Neural cell (in vitro differentiated cells): ENCODE results near the gene RRAS2. TPM values are rescaled to one million over a fixed set of nuclear protein-coding genes. Genes with fewer than 3 reads are reported as not detected.

Experiments used
- H2AFZ ChIP-seq: fragments of 200-600, 300-800 bp; sonication (generic), shearing (Covaris generic); 2 replicates; pipeline ENCODE4 v1.6.0; 2014; ENCODE audit warnings: low read depth, mild to moderate bottlenecking, antibody characterized with exemption, low read length, moderate library complexity
- H3F3A ChIP-seq: fragments of 200-600 bp; shearing (Covaris generic); 2 replicates; pipeline ENCODE4 v1.6.1; 2016; ENCODE audit warnings: mild to moderate bottlenecking, moderate library complexity, mixed read lengths, antibody characterized with exemption, low read length; ENCODE audit not compliant: insufficient read depth, poor library complexity, severe bottlenecking
- H3K27ac ChIP-seq: fragments of 200-600, 300-800 bp; sonication (generic), shearing (Covaris generic); 2 replicates; pipeline ENCODE4 v1.5.1; 2014; ENCODE audit warnings: mild to moderate bottlenecking, low read length, moderate library complexity
- H3K27me3 ChIP-seq: fragments of 300-800, 200-600 bp; sonication (generic), shearing (Covaris generic); 2 replicates; pipeline ENCODE4 v1.6.0; 2014; ENCODE audit warnings: mild to moderate bottlenecking, low read depth, low read length, moderate library complexity; ENCODE audit not compliant: insufficient read depth
- H3K36me3 ChIP-seq: fragments of 300-800, 200-600 bp; sonication (generic), shearing (Covaris generic); 2 replicates; pipeline ENCODE4 v1.5.1; 2014; ENCODE audit warnings: mild to moderate bottlenecking, antibody characterized with exemption, low read length, moderate library complexity; ENCODE audit not compliant: insufficient read depth
- H3K4me2 ChIP-seq: fragments of 300-800, 200-600 bp; sonication (generic), shearing (Covaris generic); 2 replicates; pipeline ENCODE4 v1.6.0; 2014; ENCODE audit warnings: mild to moderate bottlenecking, low read length
- H3K4me3 ChIP-seq: fragments of 300-800, 200-600 bp; sonication (generic), shearing (Covaris generic); 2 replicates; pipeline ENCODE4 v1.5.1; 2014; ENCODE audit warnings: mild to moderate bottlenecking, low read length, moderate library complexity
- H3K79me2 ChIP-seq: fragments of 200-600 bp; shearing (Covaris generic); replicated peaks from 2 replicates; pipeline ENCODE4 v1.6.0; 2014; ENCODE audit warnings: mild to moderate bottlenecking, low read length, moderate library complexity; ENCODE audit not compliant: insufficient read depth
- H3K9ac ChIP-seq: fragments of 300-800, 200-600 bp; sonication (generic), shearing (Covaris generic); 2 replicates; pipeline ENCODE4 v1.6.1; 2016; ENCODE audit warnings: mild to moderate bottlenecking, low read length, mixed read lengths
- H3K9me2 ChIP-seq: fragments of 200-600 bp; shearing (Covaris generic); 2 replicates; pipeline ENCODE4 v1.6.1; 2016; ENCODE audit warnings: mild to moderate bottlenecking, low read length, mixed read lengths; ENCODE audit not compliant: insufficient read depth
- H3K9me3 ChIP-seq: fragments of 200-600, 300-800 bp; sonication (generic), shearing (Covaris generic); 2 replicates; pipeline ENCODE4 v1.6.1; 2016; ENCODE audit warnings: mild to moderate bottlenecking, mixed run types, low read length, moderate library complexity, mixed read lengths
- H4K20me1 ChIP-seq: fragments of 200-600 bp; shearing (Covaris generic); 2 replicates; pipeline ENCODE4 v1.6.1; 2016; ENCODE audit warnings: mild to moderate bottlenecking, mixed run types; ENCODE audit not compliant: insufficient read depth
- CTCF ChIP-seq: fragments of 450-650 bp; IDR thresholded peaks from 2 replicates; pipeline ENCODE4 v1.5.1; 2014; ENCODE audit warnings: antibody characterized with exemption, mild to moderate bottlenecking, moderate library complexity; ENCODE audit not compliant: poor library complexity, severe bottlenecking
- EP300 ChIP-seq: fragments of 450-650 bp; conservative IDR thresholded peaks from 2 replicates; pipeline ENCODE4 v1.6.1; 2014; ENCODE audit warnings: antibody characterized with exemption, mild to moderate bottlenecking, moderate library complexity; ENCODE audit not compliant: poor library complexity, severe bottlenecking
- EZH2 ChIP-seq: fragments of 200-600, 300-800 bp; shearing (Covaris generic), sonication (generic); IDR thresholded peaks from 2 replicates; pipeline ENCODE4 v1.6.1; 2014; ENCODE audit warnings: antibody characterized with exemption, low read length, borderline replicate concordance, mild to moderate bottlenecking; ENCODE audit not compliant: insufficient read depth, poor library complexity, severe bottlenecking
- MXI1 ChIP-seq: fragments of 450-650 bp; conservative IDR thresholded peaks from 2 replicates; pipeline ENCODE4 v1.6.1; 2014; ENCODE audit warnings: antibody characterized with exemption, mild to moderate bottlenecking; ENCODE audit not compliant: poor library complexity, severe bottlenecking
- POLR2AphosphoS5 ChIP-seq: IDR thresholded peaks from 2 replicates; pipeline ENCODE4 v1.6.1; 2012
- RAD21 ChIP-seq: fragments of 450-650 bp; conservative IDR thresholded peaks from 2 replicates; pipeline ENCODE4 v1.6.1; 2014; ENCODE audit warnings: antibody characterized with exemption, mild to moderate bottlenecking, moderate library complexity
- REST ChIP-seq: IDR thresholded peaks from 2 replicates; pipeline ENCODE4 v1.6.1; 2012; ENCODE audit warnings: borderline replicate concordance
- SMC3 ChIP-seq: fragments of 450-650 bp; conservative IDR thresholded peaks from 2 replicates; pipeline ENCODE4 v1.6.1; 2014; ENCODE audit warnings: antibody characterized with exemption, mild to moderate bottlenecking, moderate library complexity; ENCODE audit not compliant: poor library complexity
- TAF1 ChIP-seq: IDR thresholded peaks from 2 replicates; pipeline ENCODE4 v1.6.1; 2012; ENCODE audit warnings: low read depth
- polyA plus RNA-seq: library from polyadenylated mRNA; depleted of rRNA; stranded (reverse); fragments of >200 nt; gene quantifications from 2 replicates; pipeline ENCODE4 v1.2.3, GENCODE V29; 2014

RRAS2 gene
- polyA plus RNA-seq, 1 donor from 2014 or later: 47.3 TPM

- TF ChIP-seq EP300 (no peak), REST (no peak), MXI1 (no peak), RAD21 (no peak)
- Histone ChIP-seq H3F3A (no peaks in the 10 kb centered on the region), H2AFZ (no peak overlapping the region), H3K4me3 (no peak overlapping the region), H3K9ac (no peak overlapping the region), H4K20me1 (no peaks in the 10 kb centered on the region), H3K36me3 (no peaks in the 10 kb centered on the region), H3K27me3 (no peaks in the 10 kb centered on the region), H3K27ac (no peak overlapping the region), H3K9me3 (no peaks in the 10 kb centered on the region), H3K9me2 (no peaks in the 10 kb centered on the region), H3K4me2 (no peak overlapping the region), H3K79me2 (no peaks in the 10 kb centered on the region)
Measured at GRCh38 chr11:14240221-14240620, 118.8 kb downstream of the RRAS2 start.

- Histone ChIP-seq H3K4me2 (no peak overlapping the region), H3K79me2 (no peaks in the 10 kb centered on the region), H3K4me3 (no peak overlapping the region), H4K20me1 (no peaks in the 10 kb centered on the region), H2AFZ (no peak overlapping the region), H3K9ac (no peak overlapping the region), H3K27me3 (no peaks in the 10 kb centered on the region), H3K27ac (no peak overlapping the region), H3F3A (no peaks in the 10 kb centered on the region), H3K9me2 (no peaks in the 10 kb centered on the region), H3K9me3 (no peaks in the 10 kb centered on the region), H3K36me3 (no peaks in the 10 kb centered on the region)
- no peak for TF ChIP-seq REST
- no peak for TF ChIP-seq SMC3
- no peak for TF ChIP-seq TAF1
- no peak for TF ChIP-seq POLR2AphosphoS5
- no peak for TF ChIP-seq CTCF
- no peak for TF ChIP-seq RAD21
- TF ChIP-seq EP300: no peak
- no peak for TF ChIP-seq EZH2
- TF ChIP-seq MXI1: no peak
Measured at GRCh38 chr11:14237444-14237961, 121.5 kb downstream of the RRAS2 start.
